Measurements from ENCODE around the gene LRRC4C.

DNA sequence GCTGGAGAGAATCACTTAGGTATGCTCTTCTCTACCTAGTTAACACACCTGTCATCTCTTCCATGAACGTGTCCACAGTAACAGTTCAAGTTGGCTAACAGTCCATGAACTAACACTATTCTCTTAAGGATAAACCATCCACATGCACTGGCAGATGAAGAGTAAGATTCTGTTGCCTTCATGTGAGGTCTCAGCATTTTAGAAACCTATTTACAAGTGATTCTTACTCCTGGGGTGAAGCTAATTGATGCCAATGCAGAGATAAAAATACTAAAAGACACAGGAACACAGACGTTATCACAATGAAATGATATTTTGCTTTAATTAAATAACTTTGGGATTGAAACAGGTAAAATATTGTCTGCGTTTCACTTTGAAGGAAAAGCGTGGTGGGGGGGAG, 1.3 kb downstream of the LRRC4C start:
- no peak for TF ChIP-seq EZH2phosphoT487 (IDR thresholded peaks at IDR 0.05; ENCODE audit: borderline replicate concordance, low read length)
- TF ChIP-seq EZH2 (IDR thresholded peaks at IDR 0.05; ENCODE audit: low read length, unreplicated experiment): no peak
